Keratinocyte (primary cell): ENCODE measurements around the gene SOX18. TPM values are rescaled to one million over a fixed set of nuclear protein-coding genes. Genes with fewer than 3 reads are reported as not detected.

Experiments
- DNase-seq: peaks from one replicate; pipeline ENCODE4 v3.0.0-alpha.2; 2011; ENCODE audit warnings: low read depth, missing footprints, low spot score
- FAIRE-seq: peaks from 2 replicates; lab custom pipeline; 2011; peaks lifted over from hg19 to GRCh38; lab: Jason Lieb, UNC
- H2AFZ ChIP-seq: 2 replicates; pipeline ENCODE4 v1.6.0; 2012; ENCODE audit warnings: low read length, control low read depth, inconsistent platforms; ENCODE audit not compliant: control insufficient read depth
- H3K27ac ChIP-seq: 2 replicates; pipeline ENCODE4 v1.5.1; 2011; ENCODE audit warnings: low read length; ENCODE audit not compliant: control insufficient read depth, insufficient read depth
- H3K27me3 ChIP-seq: 3 replicates; pipeline ENCODE4 v1.6.0; 2011; ENCODE audit warnings: low read length; ENCODE audit not compliant: control insufficient read depth, insufficient read depth; ENCODE audit errors: extremely low read depth
- H3K36me3 ChIP-seq, 2 experiments: 2 replicates in 1 of 2; 3 replicates in 1 of 2; pipeline ENCODE4 v1.5.1; 2011; ENCODE audit warnings: low read length in 2 of 2, mild to moderate bottlenecking in 1 of 2; ENCODE audit not compliant: control insufficient read depth in 2 of 2, insufficient read depth in 2 of 2; ENCODE audit errors: extremely low read depth in 1 of 2
- H3K4me1 ChIP-seq: 3 replicates; pipeline ENCODE4 v1.5.1; 2011; ENCODE audit warnings: low read length; ENCODE audit not compliant: control insufficient read depth, insufficient read depth; ENCODE audit errors: extremely low read depth
- H3K4me2 ChIP-seq: 3 replicates; pipeline ENCODE4 v1.6.0; 2011; ENCODE audit warnings: low read depth, low read length; ENCODE audit not compliant: control insufficient read depth, insufficient read depth; ENCODE audit errors: extremely low read depth
- H3K4me3 ChIP-seq, 3 experiments: fragments of 200-600 bp in 1 of 3; sonication (generic) in 1 of 3; 2 replicates in 2 of 3; 3 replicates in 1 of 3; pipeline ENCODE4 v1.5.1; 2011 to 2016; ENCODE audit warnings: low read length in 3 of 3, mild to moderate bottlenecking in 3 of 3, control low read depth in 2 of 3, inconsistent platforms in 1 of 3, low read depth in 1 of 3, mixed read lengths in 1 of 3, mixed run types in 1 of 3, moderate library complexity in 1 of 3; ENCODE audit not compliant: control insufficient read depth in 2 of 3, insufficient read depth in 2 of 3; ENCODE audit errors: extremely low read depth in 1 of 3
- H3K79me2 ChIP-seq: 2 replicates; pipeline ENCODE4 v1.6.0; 2012; ENCODE audit warnings: low read length; ENCODE audit not compliant: control insufficient read depth, insufficient read depth
- H3K9ac ChIP-seq: 3 replicates; pipeline ENCODE4 v1.6.0; 2011; ENCODE audit warnings: low read length; ENCODE audit not compliant: control insufficient read depth, insufficient read depth; ENCODE audit errors: extremely low read depth
- H3K9me1 ChIP-seq: 3 replicates; pipeline ENCODE4 v1.6.0; 2011; ENCODE audit warnings: low read length; ENCODE audit not compliant: control insufficient read depth, insufficient read depth; ENCODE audit errors: extremely low read depth
- H3K9me3 ChIP-seq: 2 replicates; pipeline ENCODE4 v1.5.1; 2012; ENCODE audit warnings: low read depth, low read length; ENCODE audit not compliant: control insufficient read depth
- H4K20me1 ChIP-seq: 3 replicates; pipeline ENCODE4 v1.6.0; 2011; ENCODE audit warnings: low read length; ENCODE audit not compliant: control insufficient read depth, insufficient read depth; ENCODE audit errors: extremely low read depth
- CTCF ChIP-seq, 3 experiments: IDR thresholded peaks in 1 of 3; conservative IDR thresholded peaks in 1 of 3; optimal IDR thresholded peaks in 1 of 3; 2 replicates in 2 of 3; 3 replicates in 1 of 3; pipeline versions ENCODE3 to v1.5.1; 2011; ENCODE audit warnings: low read length in 3 of 3, mild to moderate bottlenecking in 3 of 3, moderate library complexity in 2 of 3, control low read depth in 1 of 3, inconsistent platforms in 1 of 3; ENCODE audit not compliant: insufficient read depth in 2 of 3; ENCODE audit errors: extremely low read depth in 1 of 3
- EZH2 ChIP-seq: IDR thresholded peaks from one replicate; pipeline ENCODE4 v1.6.1; 2012; ENCODE audit warnings: inconsistent platforms, mild to moderate bottlenecking, low read length, moderate library complexity
- dilution Hi-C: fragments of 300-500 bp; cut with MboI; formaldehyde crosslinking; loops from one replicate; pipeline ENCODE4 v1.7.0; 2020; ENCODE audit warnings: low sequenced_read_pairs; ENCODE audit not compliant: extremely low pct_ligation_motif_present
- polyA plus RNA-seq, 5 experiments: library from polyadenylated mRNA; depleted of rRNA in 3 of 5; stranded (reverse) in 3 of 5; stranded (forward) in 1 of 5; unstranded in 1 of 5; fragments of >200 nt; gene quantifications; 1 replicate in 1 of 5; 2 replicates in 3 of 5; 3 replicates in 1 of 5; pipeline versions ENCODE4 v1.2.1 to v1.2.3, GENCODE V29; 2011 to 2012; ENCODE audit warnings: missing spikeins in 2 of 5, low read depth in 1 of 5, low replicate concordance in 1 of 5

The SOX18 gene
- polyA plus RNA-seq, 1 donor (not counting 4 experiments of a cell fraction or from before 2014, with no cell fraction given), result not detected

- DNase-seq, result no peak
- H3K9me3 ChIP-seq, result no peaks in the 10 kb centered on the region
- peaks cover 43% of the 10 kb centered on the region for H3K27me3 ChIP-seq
- no peak within 1 kb of the TSS for H3K9ac ChIP-seq
- peak within 1 kb of the TSS; percentile 32 to 38 (median 38) for H3K4me3 ChIP-seq
- H3K27ac ChIP-seq, result no peak within 1 kb of the TSS
- dilution Hi-C loops, result no loop called here
- peak within 1 kb of the TSS; percentile 51 for H2AFZ ChIP-seq
- H4K20me1 ChIP-seq, result no peaks in the 10 kb centered on the region
- H3K36me3 ChIP-seq, result no peaks in the 10 kb centered on the region
- no peaks in the 10 kb centered on the region for H3K9me1 ChIP-seq
- no peaks in the 10 kb centered on the region for H3K79me2 ChIP-seq
- FAIRE-seq, result no peak
- TF ChIP-seq EZH2, result peak; percentile 79
- TF ChIP-seq CTCF (optimal IDR thresholded peaks at IDR 0.05 in 1 of 3, IDR thresholded peaks at IDR 0.05 in 1 of 3, conservative IDR thresholded peaks at IDR 0.05 in 1 of 3; ENCODE audit: extremely low read depth in 1 of 3, insufficient read depth in 2 of 3, low read length in 3 of 3), result no peak
- H3K4me1 ChIP-seq, result peaks cover 6% of the 10 kb centered on the region
- peak within 1 kb of the TSS; percentile 78 for H3K4me2 ChIP-seq
These were observed 34.6 kb upstream of the SOX18 start, which contains the start of gene LKAAEAR1 for GRCh38 chr20:64083804-64084684. TSS of gene LKAAEAR1 (minus strand) at chr20:64084398. CDS start at chr20:64084219, 179 bp downstream.

- Histone ChIP-seq H3K4me2 (peak overlapping the region; percentile 78), H3K27me3 (peaks cover 43% of the 10 kb centered on the region), H3K79me2 (no peaks in the 10 kb centered on the region), H3K4me3 (peak overlapping the region; percentile 32 to 38 (median 38)), H3K9me1 (no peaks in the 10 kb centered on the region), H3K4me1 (peaks cover 12% of the 10 kb centered on the region), H3K9me3 (no peaks in the 10 kb centered on the region), H3K36me3 (no peaks in the 10 kb centered on the region), H3K9ac (no peak overlapping the region), H3K27ac (no peak overlapping the region), H4K20me1 (no peaks in the 10 kb centered on the region), H2AFZ (peak overlapping the region; percentile 51)
- DNase-seq (no peak), FAIRE-seq (no peak)
- TF ChIP-seq EZH2 (no peak), CTCF (optimal IDR thresholded peaks at IDR 0.05 in 1 of 3, IDR thresholded peaks at IDR 0.05 in 1 of 3, conservative IDR thresholded peaks at IDR 0.05 in 1 of 3; ENCODE audit: extremely low read depth in 1 of 3, insufficient read depth in 2 of 3, low read length in 3 of 3) (peak in 2 of 3 experiments; percentile 76 to 80)
- dilution Hi-C loops, result no loop called here
These were observed 34.0 kb upstream of the SOX18 start for GRCh38 chr20:64083378-64083803.
